GM06990 (cell line): ENCODE data around the gene ATOH8.

Source experiments
- DNase-seq: peaks from one replicate; pipeline ENCODE4 v3.0.0-alpha.2; 2011; ENCODE audit not compliant: insufficient read length; ENCODE audit errors: extremely low read depth
- H3K27me3 ChIP-seq: replicated peaks from 2 replicates; pipeline ENCODE4 v1.6.0; 2011; ENCODE audit warnings: low read length; ENCODE audit not compliant: control insufficient read depth, insufficient read depth
- H3K36me3 ChIP-seq: 2 replicates; pipeline ENCODE4 v1.5.1; 2011; ENCODE audit warnings: low read length; ENCODE audit not compliant: control insufficient read depth, insufficient read depth
- H3K4me3 ChIP-seq: replicated peaks from 2 replicates; pipeline ENCODE4 v1.5.1; 2011; ENCODE audit warnings: low read depth, mild to moderate bottlenecking, control low read depth, low read length
- CTCF ChIP-seq: IDR thresholded peaks from 2 replicates; pipeline ENCODE4 v1.5.1; 2011; ENCODE audit warnings: low read length, control low read depth, mild to moderate bottlenecking, inconsistent platforms; ENCODE audit not compliant: insufficient read depth, poor library complexity, severe bottlenecking

The ATOH8 gene

GRCh38 chr2:85804583-85804982, 50.8 kb downstream of the ATOH8 start:
- no peak for DNase-seq
- peak; percentile 35 for TF ChIP-seq CTCF
- H3K27me3 ChIP-seq, result no peaks in the 10 kb centered on the region; the same call in 1 of the 2 replicates
- H3K4me3 ChIP-seq, result no peak overlapping the region
- no peaks in the 10 kb centered on the region for H3K36me3 ChIP-seq

- Histone ChIP-seq H3K27me3 (no peaks in the 10 kb centered on the region; the same call in 1 of the 2 replicates), H3K36me3 (no peaks in the 10 kb centered on the region), H3K4me3 (no peak overlapping the region)
- TF ChIP-seq CTCF, result no peak
- DNase-seq, result no peak
Measured at GRCh38 chr2:85806358-85807118, 52.7 kb downstream of the ATOH8 start.

- Histone ChIP-seq H3K27me3 (no peaks in the 10 kb centered on the region; the same call in 1 of the 2 replicates), H3K36me3 (no peaks in the 10 kb centered on the region), H3K4me3 (no peak overlapping the region)
- no peak for DNase-seq
- TF ChIP-seq CTCF, result no peak
Measured at GRCh38 chr2:85807756-85808155, 54.0 kb downstream of the ATOH8 start.

- no peak for TF ChIP-seq CTCF
- no peaks in the 10 kb centered on the region for H3K36me3 ChIP-seq
- H3K27me3 ChIP-seq, result no peaks in the 10 kb centered on the region
- no peak for DNase-seq
- H3K4me3 ChIP-seq, result no peak overlapping the region
Measured at GRCh38 chr2:85810371-85811179, 56.8 kb downstream of the ATOH8 start.

- H3K36me3 ChIP-seq, result no peaks in the 10 kb centered on the region
- no peaks in the 10 kb centered on the region for H3K27me3 ChIP-seq
- no peak for TF ChIP-seq CTCF
- no peak for DNase-seq
- H3K4me3 ChIP-seq, result no peak overlapping the region
Measured at GRCh38 chr2:85811180-85812093, 57.6 kb downstream of the ATOH8 start.
